GM23338 (cell line): ENCODE data around the gene DSG4.

Experiments used
- CREB1 ChIP-seq: fragments of 250-450 bp; sonication (Bioruptor Pico); IDR thresholded peaks from 2 replicates; pipeline ENCODE4 v1.5.0; 2020; ENCODE audit warnings: low read depth, mild to moderate bottlenecking, moderate library complexity
- EZH2 ChIP-seq: fragments of 200-600 bp; sonication (generic); IDR thresholded peaks from one replicate; pipeline ENCODE4 v1.8.0; 2017; ENCODE audit warnings: antibody characterized with exemption, mild to moderate bottlenecking, low read depth; ENCODE audit not compliant: unreplicated experiment
- EZH2phosphoT487 ChIP-seq: fragments of 200-600 bp; sonication (generic); IDR thresholded peaks from one replicate; pipeline ENCODE4 v1.8.1; 2018; ENCODE audit warnings: antibody characterized with exemption; ENCODE audit not compliant: unreplicated experiment
- JUNB ChIP-seq: IDR thresholded peaks from one replicate; pipeline ENCODE4 v1.6.1; 2016; ENCODE audit warnings: antibody characterized with exemption; ENCODE audit not compliant: unreplicated experiment
- POLR2AphosphoS5 ChIP-seq: IDR thresholded peaks from 2 replicates; pipeline ENCODE4 v1.6.1; 2016; ENCODE audit warnings: antibody characterized with exemption, low read depth
- STAT1 ChIP-seq: IDR thresholded peaks from one replicate; pipeline ENCODE4 v1.6.1; 2016; ENCODE audit warnings: antibody characterized with exemption; ENCODE audit not compliant: unreplicated experiment
- ZNF114 ChIP-seq: fragments of 250-450 bp; sonication (Bioruptor Pico); IDR thresholded peaks from 2 replicates; pipeline ENCODE4 v1.5.0; 2020; ENCODE audit warnings: mild to moderate bottlenecking, moderate library complexity
- TF ChIP-seq, protein P1 (sequence below), 2 experiments: fragments of 200-600 bp in 1 of 2; sonication (generic) in 1 of 2; conservative IDR thresholded peaks; 2 replicates each; pipeline versions ENCODE4 v1.5.1 to v1.6.1; 2016 to 2017; ENCODE audit warnings: antibody characterized with exemption in 2 of 2, low read depth in 2 of 2, mild to moderate bottlenecking in 2 of 2, moderate library complexity in 1 of 2
- TF ChIP-seq, protein P2 (sequence below): IDR thresholded peaks from one replicate; pipeline ENCODE4 v1.6.1; 2018; ENCODE audit warnings: antibody characterized with exemption; ENCODE audit not compliant: unreplicated experiment
- TF ChIP-seq, protein P3 (sequence below): IDR thresholded peaks from 2 replicates; pipeline ENCODE4 v1.6.1; 2016; ENCODE audit warnings: antibody characterized with exemption

DNA sequence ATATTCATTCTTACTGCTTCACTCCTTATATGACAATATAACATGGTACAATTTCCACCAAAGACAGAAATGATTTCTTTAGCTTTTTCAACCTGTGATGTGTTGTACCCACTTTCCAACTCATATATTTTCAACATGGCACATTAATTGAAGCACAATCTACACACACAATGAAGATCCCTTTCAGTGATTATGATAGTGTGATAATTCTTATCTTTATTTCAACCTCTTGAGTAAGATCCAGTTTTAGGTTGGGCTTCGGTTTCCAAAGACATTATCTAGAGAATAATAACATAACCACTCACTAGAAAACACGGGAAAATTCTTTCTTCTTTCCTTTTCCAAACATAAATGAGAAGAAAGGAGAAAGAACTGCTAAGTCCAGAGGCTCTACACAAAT lies 67.6 kb downstream of the DSG4 start:
- TF ChIP-seq, protein P1, sequence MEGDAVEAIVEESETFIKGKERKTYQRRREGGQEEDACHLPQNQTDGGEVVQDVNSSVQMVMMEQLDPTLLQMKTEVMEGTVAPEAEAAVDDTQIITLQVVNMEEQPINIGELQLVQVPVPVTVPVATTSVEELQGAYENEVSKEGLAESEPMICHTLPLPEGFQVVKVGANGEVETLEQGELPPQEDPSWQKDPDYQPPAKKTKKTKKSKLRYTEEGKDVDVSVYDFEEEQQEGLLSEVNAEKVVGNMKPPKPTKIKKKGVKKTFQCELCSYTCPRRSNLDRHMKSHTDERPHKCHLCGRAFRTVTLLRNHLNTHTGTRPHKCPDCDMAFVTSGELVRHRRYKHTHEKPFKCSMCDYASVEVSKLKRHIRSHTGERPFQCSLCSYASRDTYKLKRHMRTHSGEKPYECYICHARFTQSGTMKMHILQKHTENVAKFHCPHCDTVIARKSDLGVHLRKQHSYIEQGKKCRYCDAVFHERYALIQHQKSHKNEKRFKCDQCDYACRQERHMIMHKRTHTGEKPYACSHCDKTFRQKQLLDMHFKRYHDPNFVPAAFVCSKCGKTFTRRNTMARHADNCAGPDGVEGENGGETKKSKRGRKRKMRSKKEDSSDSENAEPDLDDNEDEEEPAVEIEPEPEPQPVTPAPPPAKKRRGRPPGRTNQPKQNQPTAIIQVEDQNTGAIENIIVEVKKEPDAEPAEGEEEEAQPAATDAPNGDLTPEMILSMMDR (conservative IDR thresholded peaks at IDR 0.05; ENCODE audit: low read depth in 2 of 2): no peak
- TF ChIP-seq EZH2 (no peak), EZH2phosphoT487 (no peak), POLR2AphosphoS5 (no peak), JUNB (no peak), CREB1 (CRISPR knock-in tag) (no peak), STAT1 (no peak), ZNF114 (CRISPR knock-in tag) (no peak)
- TF ChIP-seq, protein P2, sequence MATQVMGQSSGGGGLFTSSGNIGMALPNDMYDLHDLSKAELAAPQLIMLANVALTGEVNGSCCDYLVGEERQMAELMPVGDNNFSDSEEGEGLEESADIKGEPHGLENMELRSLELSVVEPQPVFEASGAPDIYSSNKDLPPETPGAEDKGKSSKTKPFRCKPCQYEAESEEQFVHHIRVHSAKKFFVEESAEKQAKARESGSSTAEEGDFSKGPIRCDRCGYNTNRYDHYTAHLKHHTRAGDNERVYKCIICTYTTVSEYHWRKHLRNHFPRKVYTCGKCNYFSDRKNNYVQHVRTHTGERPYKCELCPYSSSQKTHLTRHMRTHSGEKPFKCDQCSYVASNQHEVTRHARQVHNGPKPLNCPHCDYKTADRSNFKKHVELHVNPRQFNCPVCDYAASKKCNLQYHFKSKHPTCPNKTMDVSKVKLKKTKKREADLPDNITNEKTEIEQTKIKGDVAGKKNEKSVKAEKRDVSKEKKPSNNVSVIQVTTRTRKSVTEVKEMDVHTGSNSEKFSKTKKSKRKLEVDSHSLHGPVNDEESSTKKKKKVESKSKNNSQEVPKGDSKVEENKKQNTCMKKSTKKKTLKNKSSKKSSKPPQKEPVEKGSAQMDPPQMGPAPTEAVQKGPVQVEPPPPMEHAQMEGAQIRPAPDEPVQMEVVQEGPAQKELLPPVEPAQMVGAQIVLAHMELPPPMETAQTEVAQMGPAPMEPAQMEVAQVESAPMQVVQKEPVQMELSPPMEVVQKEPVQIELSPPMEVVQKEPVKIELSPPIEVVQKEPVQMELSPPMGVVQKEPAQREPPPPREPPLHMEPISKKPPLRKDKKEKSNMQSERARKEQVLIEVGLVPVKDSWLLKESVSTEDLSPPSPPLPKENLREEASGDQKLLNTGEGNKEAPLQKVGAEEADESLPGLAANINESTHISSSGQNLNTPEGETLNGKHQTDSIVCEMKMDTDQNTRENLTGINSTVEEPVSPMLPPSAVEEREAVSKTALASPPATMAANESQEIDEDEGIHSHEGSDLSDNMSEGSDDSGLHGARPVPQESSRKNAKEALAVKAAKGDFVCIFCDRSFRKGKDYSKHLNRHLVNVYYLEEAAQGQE: no peak
- TF ChIP-seq, protein P3, sequence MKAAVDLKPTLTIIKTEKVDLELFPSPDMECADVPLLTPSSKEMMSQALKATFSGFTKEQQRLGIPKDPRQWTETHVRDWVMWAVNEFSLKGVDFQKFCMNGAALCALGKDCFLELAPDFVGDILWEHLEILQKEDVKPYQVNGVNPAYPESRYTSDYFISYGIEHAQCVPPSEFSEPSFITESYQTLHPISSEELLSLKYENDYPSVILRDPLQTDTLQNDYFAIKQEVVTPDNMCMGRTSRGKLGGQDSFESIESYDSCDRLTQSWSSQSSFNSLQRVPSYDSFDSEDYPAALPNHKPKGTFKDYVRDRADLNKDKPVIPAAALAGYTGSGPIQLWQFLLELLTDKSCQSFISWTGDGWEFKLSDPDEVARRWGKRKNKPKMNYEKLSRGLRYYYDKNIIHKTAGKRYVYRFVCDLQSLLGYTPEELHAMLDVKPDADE: no peak
